H1 (cell line): ENCODE measurements around the gene GPR176.

Experiments
- EZH2 ChIP-seq: fragments of 200-600 bp; sonication (generic); IDR thresholded peaks from 2 replicates; pipeline ENCODE4 v1.7.1; 2012; ENCODE audit warnings: low read depth, mild to moderate bottlenecking, moderate library complexity, low read length, inconsistent platforms; ENCODE audit not compliant: severe bottlenecking
- SP1 ChIP-seq: IDR thresholded peaks from 2 replicates; pipeline ENCODE4 v1.6.1; 2011; ENCODE audit warnings: low read depth, low read length
- TAF1 ChIP-seq: IDR thresholded peaks from 2 replicates; pipeline ENCODE4 v1.6.1; 2011; ENCODE audit warnings: mild to moderate bottlenecking, low read depth, low read length
- TF ChIP-seq, protein P1 (sequence below), 3 experiments: IDR thresholded peaks; 1 replicate in 2 of 3; 2 replicates in 1 of 3; pipeline versions ENCODE4 v1.5.1 to v1.6.1; 2011; ENCODE audit warnings: low read length in 3 of 3, mild to moderate bottlenecking in 3 of 3, inconsistent platforms in 2 of 3, low read depth in 1 of 3, moderate library complexity in 1 of 3; ENCODE audit not compliant: insufficient read depth in 1 of 3; ENCODE audit errors: control extremely low read depth in 1 of 3

DNA sequence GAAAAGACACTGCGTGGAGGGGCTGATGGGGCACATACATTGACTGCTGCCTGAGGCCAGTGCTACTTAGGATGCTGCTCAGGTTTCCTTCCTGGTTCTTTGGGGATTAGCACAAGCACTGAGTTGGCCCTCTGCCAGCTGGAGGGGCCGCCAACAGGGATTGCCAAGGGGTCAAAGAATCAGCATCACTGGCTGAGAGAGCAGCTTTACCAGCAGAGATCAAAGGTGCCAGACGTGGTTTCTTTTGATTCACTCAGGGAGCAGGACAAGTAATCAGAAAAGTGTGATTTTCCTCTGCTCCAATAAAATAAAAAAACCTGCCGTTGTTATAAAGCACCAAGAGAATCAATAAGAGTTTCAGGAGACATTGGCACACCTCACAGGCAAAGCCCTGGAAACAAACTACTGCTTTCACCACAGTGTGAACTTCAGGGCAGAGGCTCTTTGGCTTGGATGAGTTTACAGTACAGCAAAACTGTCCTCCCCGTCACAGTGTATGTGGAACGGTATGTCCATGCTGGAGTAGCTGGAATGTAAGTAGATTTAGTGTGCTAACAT lies 91.6 kb downstream of the GPR176 start:
- TF ChIP-seq EZH2 (no peak), SP1 (no peak), TAF1 (no peak)
- TF ChIP-seq, protein P1, sequence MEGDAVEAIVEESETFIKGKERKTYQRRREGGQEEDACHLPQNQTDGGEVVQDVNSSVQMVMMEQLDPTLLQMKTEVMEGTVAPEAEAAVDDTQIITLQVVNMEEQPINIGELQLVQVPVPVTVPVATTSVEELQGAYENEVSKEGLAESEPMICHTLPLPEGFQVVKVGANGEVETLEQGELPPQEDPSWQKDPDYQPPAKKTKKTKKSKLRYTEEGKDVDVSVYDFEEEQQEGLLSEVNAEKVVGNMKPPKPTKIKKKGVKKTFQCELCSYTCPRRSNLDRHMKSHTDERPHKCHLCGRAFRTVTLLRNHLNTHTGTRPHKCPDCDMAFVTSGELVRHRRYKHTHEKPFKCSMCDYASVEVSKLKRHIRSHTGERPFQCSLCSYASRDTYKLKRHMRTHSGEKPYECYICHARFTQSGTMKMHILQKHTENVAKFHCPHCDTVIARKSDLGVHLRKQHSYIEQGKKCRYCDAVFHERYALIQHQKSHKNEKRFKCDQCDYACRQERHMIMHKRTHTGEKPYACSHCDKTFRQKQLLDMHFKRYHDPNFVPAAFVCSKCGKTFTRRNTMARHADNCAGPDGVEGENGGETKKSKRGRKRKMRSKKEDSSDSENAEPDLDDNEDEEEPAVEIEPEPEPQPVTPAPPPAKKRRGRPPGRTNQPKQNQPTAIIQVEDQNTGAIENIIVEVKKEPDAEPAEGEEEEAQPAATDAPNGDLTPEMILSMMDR (IDR thresholded peaks at IDR 0.05; ENCODE audit: control extremely low read depth in 1 of 3, insufficient read depth in 1 of 3, low read depth in 1 of 3, low read length in 3 of 3), result no peak
